Stimulated activated naive CD8-positive, alpha-beta T cell treated with anti-CD3 and anti-CD28 coated beads, Interleukin-15, Interleukin-2, amounts not matched to agents 100 U/mL and 50 U/mL, for 24 hours (primary cell): ENCODE measurements around the gene NTMT1.
"Not testable (repeated sequence)": the region's sequence is repeated elsewhere in the genome, so short reads cannot be mapped to it uniquely, and the experiment has no call there.

Source experiments
- ATAC-seq: fragments of 150-1000 bp; cut with Tn5 transposase; one replicate; pipeline ENCODE4 v1.10.0; 2021
- DNase-seq: peaks from one replicate; pipeline ENCODE4 v3.0.0; 2021

Gene NTMT1

DNA sequence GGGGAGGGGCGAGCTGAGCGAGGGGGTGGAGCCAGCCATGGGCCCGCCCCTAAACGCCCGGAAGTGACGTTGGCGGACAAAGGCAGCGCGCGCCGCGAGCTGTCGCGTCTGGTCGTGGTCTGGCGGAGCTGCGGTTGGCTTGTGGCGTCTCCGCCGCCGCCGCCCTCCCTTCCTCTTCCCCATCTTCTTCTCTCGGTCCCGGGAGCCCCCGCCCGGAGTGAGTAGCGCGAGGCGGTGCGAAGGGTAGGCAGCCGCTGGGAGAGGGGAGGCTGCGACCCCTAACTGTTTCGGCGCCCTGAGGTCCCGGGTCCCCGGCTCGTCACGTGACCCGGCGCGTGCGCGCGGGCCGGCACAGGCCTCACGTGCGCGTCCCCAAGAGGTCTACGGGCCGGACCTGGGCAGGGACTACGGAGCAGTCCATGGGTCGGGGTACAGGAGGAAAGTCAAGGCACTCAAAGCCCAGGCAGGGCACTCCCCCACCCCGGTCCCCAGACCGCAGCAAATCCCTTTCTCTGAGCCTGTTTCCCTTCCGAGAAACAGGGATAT lies at the start of gene NTMT1:
Gene NTMT1, plus strand, starts transcription at position 85 of the 546 bp plus-strand sequence. CDS start 6,541 bp downstream, outside the sequence.
- ATAC-seq (peak; percentile 82), DNase-seq (peak; percentile 92)

GRCh38 chr9:129576546-129577543 lies 49.1 kb upstream of the NTMT1 start:
- ATAC-seq (no peak), DNase-seq (no peak)

DNA sequence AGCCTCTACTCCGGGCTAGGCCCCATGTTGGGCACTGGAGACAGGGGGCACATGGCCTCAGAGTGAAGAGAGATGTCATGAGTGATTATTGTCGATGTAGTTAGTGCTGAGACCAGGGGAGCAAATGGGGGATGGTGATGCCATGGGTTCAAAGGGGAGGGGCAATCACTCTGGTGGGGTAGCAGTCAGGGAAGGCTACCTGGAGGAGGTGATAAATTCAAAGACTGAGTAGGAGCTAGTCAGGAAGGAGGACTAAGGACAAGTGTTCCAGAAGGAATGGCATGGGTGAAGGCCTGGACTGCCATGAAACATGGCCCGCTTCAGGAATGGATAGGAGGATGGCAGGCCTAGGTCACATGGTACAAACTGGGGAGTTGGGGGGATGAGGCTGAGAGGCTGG lies 46.7 kb upstream of the NTMT1 start:
- no peak for ATAC-seq

GRCh38 chr9:129580211-129580915 lies 45.6 kb upstream of the NTMT1 start:
- DNase-seq (peak; percentile 54), ATAC-seq (peak; percentile 42)

More for the DNA sequence above, 46.7 kb upstream of the NTMT1 start:
- no peak for DNase-seq

DNA sequence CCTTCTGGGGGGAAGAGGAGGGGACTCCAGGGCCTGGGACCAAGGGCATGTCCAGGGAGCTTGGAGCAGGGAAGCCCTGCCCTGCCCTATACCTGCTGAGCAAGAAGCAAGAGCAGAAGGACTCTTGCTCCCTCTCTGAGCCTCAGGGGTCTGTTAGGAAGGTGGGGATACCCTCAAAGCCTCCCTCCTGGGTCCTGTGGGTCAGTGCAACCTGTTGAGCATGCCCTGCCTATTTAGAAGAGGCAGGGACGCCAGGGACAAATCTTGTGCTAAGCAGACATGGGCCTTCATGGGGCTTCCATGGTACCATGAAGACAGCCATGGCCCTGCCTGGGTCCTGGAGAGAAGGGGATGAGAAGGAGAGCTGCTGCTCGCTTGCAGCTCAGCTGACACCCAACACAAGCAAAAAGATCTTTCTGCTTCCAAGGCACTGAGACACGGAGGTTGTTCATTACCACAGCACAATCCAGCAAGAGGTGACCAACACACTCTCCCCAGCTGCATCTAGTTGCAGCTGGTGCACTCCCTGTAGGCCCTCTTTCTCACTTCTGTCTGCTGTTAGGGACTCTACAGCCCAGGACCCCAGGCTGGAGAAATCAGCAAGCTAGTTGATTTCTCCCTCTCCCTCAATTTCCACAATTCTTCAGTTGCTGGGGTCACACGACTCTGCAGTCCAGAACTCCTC lies 44.3 kb upstream of the NTMT1 start:
- ATAC-seq (no peak), DNase-seq (no peak)

DNA sequence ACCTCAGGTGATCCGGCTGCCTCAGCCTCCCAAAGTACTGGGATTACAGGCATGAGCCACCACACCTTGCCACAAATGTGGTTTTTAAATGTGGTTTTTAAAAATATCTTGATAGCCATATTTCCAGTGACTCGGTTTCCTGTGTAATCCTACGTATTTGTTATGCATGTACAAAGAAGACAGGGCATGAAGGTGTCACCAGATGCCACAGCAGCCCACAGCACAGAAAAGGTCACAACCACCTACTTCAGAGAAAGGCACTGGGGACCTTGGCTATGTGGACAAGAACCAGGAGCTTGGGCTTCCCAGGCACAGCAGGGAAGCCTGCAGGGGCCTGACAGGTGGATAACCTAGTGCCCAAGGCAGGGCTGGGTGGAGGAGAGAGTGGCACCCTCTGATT lies 43.1 kb upstream of the NTMT1 start:
- peak; percentile 51 for DNase-seq
- peak; percentile 83 for ATAC-seq

DNA sequence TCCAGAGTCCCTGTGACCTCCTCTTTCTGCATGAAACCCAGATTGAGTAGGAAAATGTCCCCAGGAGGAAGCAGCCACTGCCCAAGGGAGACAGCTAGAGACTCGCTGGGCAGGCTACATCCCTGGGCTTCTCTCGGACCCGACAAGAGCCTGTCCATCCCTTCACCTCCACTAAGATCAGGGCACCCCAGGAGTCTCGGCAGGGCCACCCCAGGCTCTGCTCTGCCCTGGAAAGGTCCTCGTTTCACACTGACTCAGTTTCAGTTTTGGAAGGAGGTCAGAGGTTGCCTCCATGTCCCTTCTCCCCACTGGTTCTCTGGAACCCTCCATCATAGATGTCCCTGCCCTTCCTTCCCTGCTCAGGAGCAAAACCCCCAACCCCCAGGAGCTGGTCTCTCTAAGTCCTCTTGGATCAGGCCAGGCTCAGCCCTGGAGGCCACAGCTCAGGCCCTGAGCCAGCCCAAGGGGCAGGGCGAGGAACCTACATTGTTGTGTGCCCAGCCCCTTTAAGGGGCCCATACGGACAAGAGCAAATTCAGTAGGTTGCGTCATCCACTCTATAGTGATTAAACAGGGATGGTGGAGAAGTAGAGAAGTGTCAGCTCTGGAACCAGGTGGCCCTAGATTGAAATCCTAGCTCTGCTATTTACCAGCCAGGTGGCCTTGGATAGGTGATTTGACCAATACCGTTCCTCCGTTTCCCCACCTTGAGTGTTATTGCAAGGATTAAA lies 42.5 kb upstream of the NTMT1 start:
- ATAC-seq, result peak; percentile 10
- DNase-seq, result no peak

DNA sequence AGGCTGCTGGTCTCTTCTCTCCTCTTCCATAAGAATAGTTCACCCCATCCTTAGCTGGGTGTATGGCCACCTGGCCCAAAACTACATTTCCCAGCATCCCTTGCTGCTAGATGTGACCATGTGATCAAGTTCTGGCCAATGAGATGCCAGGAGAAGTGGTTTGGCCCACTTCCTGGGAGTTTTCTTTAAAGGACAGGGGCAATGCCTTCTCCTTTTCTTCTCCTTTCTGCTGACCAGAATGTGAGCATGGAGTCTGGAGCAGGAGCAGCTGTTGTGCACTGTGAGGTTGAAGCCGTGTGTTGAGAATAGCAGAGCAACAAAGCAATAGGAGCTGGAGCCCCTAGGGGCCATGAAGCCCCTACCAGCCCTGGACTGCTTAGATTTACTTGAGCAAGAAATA lies 41.8 kb upstream of the NTMT1 start:
- DNase-seq, result peak; percentile 62
- peak; percentile 48 for ATAC-seq

DNA sequence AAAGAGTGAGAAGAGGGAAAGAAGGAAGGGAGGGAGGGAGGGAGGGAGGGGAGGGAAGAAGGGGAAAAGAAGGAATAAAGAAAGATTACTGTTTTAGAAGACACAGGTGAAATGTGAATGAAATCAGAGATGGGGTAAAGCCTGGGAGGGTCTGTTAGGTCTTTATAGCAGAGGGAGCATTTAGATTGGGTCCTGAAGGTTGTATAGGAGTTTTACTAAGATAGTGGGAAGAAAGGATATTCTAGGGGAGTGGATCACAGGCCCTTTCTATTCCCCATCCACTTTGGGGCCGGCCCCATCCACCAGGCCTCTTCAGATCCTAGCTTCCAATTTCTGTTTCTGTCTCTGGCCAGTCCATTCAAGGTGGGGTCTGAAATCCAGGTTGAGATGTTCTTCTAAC lies 40.6 kb upstream of the NTMT1 start:
- ATAC-seq (no peak), DNase-seq (no peak)

GRCh38 chr9:129586245-129586644 lies 39.7 kb upstream of the NTMT1 start:
- DNase-seq, result no peak
- ATAC-seq, result no peak

DNA sequence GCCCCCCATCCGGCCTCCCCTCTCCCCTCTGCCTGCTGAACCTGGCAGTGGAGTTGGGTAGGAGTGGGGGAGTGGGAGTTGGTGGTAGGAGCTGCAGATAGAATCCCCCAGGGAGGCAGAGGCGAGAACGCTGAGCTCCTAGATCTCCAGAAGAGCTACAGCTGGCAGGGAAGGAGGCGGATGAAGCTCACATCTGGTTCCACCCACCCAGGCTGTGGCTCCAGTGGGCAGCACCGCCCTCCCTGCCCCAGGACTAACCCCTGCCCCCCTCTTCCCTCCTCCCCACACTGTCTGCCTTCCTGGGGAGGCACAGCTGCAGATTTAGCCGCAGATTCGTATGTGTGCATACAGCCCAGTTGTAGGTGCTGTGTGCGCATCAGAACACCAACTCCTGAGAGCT lies 39.3 kb upstream of the NTMT1 start:
- no peak for ATAC-seq
- DNase-seq, result no peak

DNA sequence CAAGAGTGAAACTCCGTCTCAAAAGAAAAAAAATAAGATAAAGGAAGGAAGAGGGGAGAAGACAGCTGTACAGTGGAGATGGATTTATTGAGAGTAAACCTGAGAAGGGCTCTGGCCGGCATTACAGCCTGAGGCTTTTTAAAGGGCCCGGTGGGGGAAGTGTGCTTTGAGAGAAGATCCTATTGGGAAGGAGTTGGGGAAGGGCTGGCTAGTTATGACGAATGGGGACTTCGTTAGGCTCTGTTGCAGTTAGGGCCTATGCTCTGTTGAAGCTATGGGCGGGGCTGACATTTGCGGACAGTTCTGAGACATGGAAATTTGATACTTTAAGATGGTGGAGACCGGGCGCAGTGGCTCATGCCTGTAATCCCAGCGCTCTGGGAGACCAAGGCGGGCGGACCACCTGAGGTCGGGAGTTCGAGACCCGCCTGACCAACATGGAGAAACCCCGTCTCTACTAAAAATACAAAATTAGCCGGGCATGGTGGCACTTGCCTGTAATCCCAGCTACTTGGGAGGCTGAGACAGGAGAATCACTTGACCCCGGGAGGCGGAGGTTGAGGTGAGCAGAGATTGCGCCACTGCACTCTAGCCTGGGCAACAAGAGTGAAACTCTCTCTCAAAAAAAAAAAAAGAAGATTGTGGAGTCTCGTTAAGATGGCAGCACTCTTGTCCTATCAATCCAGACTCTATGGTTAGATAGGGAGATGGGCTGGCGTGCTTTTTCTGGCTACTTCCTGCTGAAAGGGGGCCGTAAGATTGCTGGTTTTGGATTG lies 38.3 kb upstream of the NTMT1 start:
- ATAC-seq (no peak), DNase-seq (no peak)

- no peak for ATAC-seq
- DNase-seq, result no peak
Observed at GRCh38 chr9:129590466-129590865, 35.5 kb upstream of the NTMT1 start.

GRCh38 chr9:129591916-129592315 lies 34.0 kb upstream of the NTMT1 start:
- no peak for ATAC-seq
- no peak for DNase-seq

DNA sequence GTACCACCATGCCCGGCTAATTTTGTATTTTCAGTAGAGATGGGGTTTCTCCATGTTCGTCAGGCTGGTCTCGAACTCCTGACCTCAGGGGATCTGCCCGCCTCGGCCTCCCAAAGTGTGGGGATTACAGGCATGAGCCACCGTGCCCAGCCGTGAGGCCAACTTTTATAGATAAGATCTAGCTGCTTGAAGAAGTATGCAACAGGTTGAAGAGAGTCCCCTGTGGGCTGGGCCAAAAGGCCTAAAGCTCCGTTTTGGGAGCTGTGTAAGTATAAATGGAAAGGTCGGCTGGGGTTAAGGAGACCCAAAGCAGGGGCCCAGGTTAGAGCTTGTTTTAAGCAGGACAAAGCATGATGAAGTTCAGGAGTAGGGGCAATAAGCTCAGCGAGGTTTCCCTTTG lies 33.2 kb upstream of the NTMT1 start:
- DNase-seq, ATAC-seq: not testable (repeated sequence)

DNA sequence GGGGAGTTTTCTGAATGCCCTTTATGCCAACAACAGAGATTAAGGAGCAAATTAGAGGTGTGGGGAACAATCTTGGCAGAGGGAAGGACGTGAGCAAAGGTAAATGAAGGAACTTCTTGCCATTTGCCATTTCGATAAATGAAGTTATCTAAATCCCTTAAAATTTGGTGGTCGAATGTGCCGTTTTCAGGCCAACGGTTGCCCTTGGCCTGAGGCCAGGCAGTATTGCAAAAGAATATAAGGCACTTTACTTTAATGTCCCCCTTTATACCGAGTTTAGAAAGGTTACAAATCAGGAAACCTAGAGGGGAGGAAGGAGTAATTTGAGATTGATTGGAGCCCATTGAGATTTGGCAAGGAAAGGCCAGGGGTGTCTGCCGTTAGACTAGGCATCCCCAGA lies 31.3 kb upstream of the NTMT1 start:
- no peak for ATAC-seq
- DNase-seq, result no peak

DNA sequence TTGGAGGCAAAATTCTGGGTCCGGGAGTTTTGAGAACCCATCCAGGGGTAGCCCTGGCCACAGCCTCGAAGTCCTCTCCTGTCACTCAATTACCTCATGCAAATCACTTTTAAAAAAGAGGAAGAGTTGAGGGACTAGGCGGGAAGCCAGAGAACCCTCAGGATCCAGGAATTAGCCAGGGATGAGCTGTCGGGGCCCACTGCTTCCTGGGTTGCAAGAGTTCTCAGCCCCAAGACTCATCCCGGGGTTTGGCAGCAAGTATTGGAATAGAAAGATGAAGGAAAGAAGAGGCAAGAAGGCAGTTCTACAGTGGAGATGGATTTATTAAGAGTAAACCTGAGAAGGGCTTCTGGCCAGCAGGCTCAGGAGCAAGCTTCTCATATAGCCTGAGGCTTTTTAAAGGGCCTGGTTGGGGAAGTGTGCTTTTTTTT lies 30.6 kb upstream of the NTMT1 start:
- ATAC-seq, result no peak
- DNase-seq, result no peak

DNA sequence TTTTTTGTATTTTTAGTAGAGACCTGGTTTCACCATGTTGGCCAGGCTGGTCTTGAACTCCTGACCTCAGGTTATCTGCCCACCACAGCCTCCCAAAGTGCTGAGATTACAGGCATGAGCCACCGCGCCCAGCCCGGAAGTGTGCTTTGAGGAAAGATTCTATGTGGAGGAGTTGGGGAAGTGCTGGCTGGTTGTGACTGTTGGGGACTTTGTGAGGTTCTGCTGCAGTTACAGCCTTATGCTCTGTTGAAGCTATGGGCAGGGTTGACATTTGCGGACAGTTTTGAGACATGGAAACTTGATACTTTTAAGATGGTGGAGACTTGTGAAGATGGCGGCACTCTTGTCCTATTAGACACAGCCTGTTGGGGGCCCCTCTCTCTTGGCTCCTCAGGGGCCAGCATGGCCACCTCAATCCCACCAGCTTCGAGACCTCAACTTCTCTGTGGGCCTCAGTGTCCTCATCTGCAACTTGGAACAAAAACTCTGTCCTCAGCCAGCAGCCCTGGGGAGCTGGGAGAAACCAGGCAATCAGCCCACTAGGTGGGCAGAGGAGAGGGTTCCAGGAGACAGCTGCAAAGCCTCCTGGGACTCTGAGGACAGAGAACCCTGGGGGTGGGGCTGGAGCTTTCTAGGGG lies 29.9 kb upstream of the NTMT1 start:
- no peak for ATAC-seq
- peak; percentile 24 for DNase-seq

DNA sequence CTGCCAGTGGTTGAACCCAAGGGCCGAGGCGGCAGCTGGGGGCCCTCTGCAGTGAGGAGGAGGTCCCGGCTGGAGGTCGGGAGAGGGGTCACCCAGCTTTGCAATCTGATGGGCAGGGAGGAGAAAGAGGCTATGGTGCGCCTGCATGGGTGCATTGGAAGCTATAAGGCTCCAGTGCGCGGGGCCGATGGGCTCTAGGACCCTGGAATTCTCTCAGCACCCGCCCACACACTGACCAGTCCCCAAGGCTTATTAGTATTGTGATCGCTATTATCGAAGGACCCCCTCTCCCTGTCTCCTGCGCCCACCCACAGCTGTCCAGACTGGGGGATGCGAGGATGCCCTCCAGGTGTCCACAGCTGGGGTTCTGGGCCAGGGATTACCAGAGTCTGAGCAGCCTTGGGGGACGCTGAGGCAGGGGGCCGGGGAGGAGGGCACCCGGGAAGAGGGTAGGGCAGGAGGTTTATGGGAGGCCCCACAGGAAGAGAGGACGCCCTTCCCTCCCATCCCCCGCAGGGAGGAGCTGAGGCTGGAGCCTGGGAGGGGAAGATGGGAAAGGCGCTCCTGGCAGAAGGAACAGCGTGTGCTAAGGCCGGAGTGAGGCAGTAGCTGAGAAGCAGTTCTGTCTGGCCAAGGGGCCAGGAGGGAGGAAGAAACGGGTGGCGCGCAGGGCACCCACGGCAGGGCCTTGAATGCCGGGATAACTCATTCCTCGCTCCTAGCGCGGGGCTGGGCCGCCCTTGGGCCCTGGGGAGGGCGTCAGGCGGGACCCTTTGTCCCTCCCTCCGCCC lies 29.2 kb upstream of the NTMT1 start:
- ATAC-seq (peak; percentile 20), DNase-seq (no peak)
